Stimulated activated CD4-positive, alpha-beta T cell treated with anti-CD3 and anti-CD28 coated beads, TNF-alpha, amount 100 ng/mL, for 4 hours (primary cell): Measurements from ENCODE around the gene PRKAA1.

Source experiments
- DNase-seq, 3 experiments: peaks; one replicate each; pipeline ENCODE4 v3.0.0-alpha.2; 2020; ENCODE audit warnings: low read depth in 3 of 3

PRKAA1 gene

DNA sequence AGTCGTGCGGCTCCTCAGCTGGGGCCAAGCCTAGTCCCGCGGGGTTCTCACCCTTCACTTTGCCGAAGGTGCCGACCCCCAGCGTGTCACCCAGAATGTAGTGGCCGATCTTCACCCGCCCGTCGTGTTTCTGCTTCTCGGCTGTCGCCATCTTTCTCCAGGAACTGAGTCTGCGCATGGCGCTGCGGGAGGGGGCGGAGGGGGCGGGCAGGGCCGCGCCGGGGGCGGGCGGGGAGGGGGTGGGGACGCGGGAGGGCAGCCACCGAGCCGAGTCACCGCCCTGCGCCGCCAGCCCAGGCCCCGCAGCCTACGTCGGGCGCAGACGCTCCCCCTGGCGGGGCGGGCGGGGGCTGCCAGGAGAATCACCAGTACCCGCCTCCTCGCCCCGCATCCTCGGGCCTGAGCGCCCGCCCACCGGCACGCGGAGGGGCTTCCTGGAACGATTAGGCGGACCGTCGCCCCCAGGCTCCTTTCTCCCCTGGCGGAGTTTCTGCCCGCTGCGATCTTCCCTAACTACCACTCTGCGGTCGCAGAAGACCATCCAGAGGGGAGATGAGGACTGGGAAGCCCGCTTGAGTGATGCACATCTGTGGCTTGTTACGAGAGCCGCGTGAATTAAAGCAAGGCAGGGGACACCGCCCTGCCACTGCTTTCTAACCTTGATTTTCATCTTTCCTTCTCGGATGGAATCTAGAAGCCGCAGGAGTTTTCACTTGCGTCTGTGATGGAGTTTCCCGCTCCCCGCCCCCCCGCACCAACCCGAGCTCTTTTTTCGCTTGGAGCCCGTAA is at the start of gene PRKAA1:
Gene PRKAA1, minus strand, starts transcription at position 363 of the 789 bp plus-strand sequence. Its CDS starts 185 bp downstream, at position 178.
- peak; percentile 72 to 86 (median 81) for DNase-seq

DNA sequence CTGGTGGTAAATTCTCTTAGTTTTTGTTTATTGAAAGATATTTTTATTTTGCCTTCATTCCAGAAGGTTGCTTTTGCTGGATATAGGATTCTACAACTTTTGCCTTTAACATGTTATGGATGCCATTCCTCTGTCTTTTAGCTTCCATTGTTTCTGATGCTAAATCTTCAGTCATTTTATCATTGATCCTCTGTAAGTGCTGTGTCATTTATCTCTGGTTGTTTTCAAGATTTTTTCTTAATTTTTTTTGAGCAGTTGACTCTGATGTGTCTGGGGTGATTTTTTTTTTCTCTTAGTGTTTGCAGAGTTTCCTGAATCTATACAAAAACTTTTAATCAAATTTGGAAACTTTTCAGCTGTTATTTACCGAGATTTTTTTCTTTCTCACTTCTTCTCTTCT is 49.4 kb upstream of the PRKAA1 start:
- DNase-seq: no peak

DNA sequence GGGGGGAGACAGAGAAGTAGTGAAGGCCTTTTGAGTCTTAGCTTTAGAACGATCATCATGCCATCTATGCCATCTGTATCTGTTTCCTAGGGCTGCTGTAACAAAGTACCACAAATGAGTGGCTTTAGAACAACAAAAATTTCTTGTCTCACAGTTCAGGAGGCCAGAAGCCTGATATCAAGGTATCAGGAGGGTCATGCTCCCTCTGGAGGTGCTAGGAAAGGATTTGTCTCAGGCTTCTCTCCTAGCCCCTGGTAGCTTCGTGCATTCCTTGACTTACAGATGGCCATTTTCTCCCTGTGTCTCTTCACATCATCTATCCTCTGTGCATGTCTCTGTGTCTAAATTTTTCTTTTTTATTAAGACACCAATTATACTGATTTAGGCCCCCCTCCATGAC is 48.2 kb upstream of the PRKAA1 start:
- no peak for DNase-seq

DNA sequence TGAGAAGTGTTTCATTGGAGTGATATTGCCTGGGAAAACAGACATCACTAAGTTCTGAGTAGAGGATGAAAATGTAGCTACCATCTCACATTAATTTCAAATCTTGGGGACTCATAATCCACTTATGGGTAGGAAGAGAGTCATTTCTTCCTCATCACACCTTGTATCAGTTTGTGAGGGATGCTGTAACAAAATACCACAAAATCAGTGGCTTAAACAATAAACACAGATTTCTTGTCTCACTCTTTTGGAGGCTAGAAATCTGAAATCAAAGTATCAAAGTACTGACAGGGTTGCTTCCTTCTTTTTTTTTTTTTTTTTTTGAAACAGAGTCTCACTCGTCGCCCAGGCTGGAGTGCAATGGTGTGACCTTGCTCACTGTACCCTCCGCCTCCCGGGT is 46.4 kb upstream of the PRKAA1 start:
- no peak for DNase-seq

DNA sequence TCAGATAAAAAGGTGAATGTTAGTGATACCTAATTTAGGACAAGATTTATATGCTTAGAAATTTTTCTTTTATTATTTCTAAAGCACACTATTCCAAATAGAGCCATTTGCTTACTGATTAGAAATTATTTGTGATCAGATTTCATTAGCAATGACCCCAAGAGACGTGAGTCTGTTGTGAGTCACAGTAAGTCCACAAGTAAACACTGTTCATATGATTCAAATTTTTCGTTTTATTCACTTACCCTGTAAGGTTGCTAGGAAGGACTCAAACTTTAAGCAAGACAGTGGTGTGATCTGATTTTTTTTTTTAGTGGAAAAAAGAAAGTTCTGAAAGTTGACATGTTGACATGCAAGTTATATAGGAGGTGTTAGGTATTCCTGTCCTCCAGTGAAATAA is 44.2 kb upstream of the PRKAA1 start:
- no peak for DNase-seq

DNA sequence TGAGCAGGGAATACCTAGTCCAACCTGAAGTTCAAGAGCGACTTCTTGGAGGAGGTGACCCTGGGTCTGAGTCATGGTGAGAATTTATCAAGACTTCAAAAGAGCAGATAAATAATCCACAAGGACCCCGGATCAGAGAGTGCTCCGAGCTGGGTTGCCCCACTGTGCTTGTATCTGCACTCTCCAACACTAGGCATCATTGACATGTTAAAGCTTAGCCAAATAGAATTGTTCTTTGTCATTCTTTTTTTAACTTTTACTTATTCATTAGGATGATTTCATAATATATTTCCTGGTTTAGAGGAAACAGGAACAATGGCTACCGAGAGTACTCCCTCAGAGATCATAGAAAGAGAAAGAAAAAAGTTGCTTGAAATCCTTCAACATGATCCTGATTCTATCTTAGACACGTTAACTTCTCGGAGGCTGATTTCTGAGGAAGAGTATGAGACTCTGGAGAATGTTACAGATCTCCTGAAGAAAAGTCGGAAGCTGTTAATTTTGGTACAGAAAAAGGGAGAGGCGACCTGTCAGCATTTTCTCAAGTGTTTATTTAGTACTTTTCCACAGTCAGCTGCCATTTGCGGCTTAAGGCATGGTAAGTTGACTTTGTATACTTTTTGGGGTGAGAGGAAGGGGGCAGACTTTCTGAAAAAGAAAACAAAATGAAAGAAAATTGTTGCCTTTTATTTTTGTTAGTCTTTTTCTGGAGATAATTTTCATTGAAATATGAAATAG is 43.1 kb upstream of the PRKAA1 start, which contains the start of gene CARD6:
Gene CARD6, plus strand, starts transcription at position 300 of the 738 bp plus-strand sequence. Its CDS starts 16 bp downstream, at position 316.
- DNase-seq: no peak

DNA sequence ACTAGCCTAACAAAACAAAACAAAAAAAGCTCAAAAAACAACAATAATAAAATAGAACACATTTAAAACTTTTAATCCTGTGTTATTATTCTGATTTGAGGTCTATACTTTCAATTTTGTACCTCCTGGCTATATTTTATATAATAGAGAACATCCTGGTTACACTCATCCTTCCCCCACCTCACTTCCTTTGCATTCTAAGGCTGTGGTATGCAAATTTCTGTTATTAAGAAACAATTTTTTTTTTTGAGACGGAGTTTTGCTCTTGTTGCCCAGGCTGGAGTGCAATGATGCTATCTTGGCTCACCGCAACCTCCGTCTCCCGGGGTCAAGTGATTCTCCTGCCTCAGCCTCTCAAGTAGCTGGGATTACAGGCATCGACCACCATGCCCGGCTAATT is 39.9 kb upstream of the PRKAA1 start:
- no peak for DNase-seq

DNA sequence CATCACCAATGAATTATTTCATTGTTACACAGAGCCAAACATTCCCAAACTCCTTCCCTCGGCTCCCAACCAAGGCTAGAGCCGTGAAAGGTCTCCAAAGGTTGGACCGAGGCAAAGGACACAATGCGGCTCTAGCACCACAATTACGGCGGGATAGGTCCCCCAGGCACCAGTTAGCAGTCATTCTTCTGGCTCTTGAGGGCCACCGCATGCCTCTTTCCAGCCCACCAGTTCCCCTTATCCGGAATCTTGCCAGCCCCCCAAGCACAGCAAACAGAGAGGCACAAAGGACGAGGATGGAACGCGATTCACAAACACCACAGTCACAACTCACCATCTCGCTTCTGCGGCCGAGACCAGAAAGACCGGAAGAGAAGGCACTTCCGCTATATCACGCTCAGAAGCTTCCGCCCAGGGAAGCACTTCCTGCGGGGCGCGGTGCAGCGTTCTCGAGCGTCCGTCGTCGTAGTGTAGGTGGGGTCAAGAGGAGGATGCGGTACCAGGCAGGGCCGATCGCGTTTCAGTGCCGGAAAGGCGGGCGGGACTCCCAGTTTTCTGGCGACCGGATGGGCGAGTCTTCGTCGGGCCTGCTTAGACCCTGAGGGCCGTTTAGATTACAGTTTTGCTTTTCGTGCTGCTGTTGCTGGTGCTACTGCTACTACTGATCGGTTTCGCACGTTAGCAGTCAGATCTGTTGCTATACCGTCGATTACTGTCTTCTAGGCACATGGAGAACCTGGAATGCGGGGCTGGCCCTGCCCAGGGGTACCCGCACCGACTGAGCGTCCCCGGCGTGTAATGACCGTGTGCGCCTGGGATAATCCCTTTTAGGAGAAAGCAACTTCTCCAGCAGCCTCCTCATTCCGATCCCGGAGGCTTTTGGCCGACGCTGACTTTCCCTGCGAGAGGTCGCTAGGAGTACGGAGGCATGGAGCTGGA is 36.9 kb upstream of the PRKAA1 start, which contains the start of gene RPL37:
Gene RPL37, minus strand, starts transcription at position 374 of the 939 bp plus-strand sequence. Its CDS starts 37 bp downstream, at position 337.
- DNase-seq: peak; percentile 71 to 83 (median 82)

DNA sequence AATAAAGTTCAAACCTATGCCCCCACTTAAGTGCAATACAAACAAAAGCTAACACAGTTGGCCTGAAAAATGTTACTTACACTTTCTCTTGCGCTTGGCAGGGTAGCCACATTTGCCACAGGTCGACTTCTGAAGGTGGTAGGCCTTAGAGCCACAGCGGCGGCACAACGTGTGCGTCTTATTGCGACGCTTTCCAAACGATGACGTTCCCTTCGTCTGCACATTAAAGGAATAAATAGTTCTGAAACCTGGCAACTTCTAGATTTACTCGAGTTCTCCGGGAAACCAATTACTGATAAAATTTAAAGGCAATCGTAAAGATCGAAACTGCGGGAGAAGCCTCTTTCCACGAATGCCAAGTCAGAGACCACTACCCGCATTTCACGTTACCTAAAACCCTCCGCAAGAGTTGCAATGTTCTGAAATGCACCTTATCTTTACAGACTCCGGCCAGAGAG is 36.2 kb upstream of the PRKAA1 start:
- peak in 1 of 3 experiments; percentile 8 for DNase-seq

DNA sequence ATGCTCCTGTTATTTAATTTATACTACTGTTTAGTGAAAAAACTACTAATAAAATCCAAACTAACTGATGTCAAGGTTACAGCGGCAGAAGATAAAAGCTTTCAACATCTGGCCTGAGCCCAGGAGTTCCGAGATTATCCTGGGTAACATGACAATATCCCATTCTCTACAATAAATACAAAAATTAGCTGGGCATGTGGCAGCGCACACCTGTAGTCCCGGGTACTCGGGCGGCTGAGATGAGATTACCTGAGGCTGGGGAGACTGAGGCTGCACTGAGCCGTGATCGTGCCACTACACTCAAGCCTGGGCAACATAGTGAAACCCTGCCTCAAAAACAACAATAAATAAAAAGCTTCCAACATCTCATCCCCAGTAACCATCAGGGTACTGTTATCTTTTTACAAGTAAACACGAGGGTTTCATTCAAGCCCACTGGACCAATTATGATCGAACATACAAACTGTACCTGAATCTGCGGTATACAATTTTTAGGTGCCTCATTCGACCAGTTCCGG is 35.6 kb upstream of the PRKAA1 start:
- DNase-seq: no peak

DNA sequence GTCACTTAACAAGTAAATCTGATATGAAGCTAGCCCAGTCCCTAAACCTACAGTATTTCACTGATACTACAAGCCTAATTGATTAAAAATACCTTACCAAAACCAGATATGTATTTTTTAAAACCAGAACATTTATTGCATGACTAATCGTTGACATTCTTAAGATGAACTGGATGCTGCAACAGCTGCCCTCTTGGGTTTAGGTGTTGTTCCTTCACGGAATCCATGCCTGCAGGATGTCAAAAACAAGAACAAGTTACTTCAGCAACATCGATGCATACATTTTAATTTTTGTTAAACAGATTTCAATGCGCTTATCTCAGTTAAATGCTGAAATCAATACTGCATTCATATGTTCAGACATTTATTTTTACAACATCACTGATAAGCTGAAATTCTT is 34.2 kb upstream of the PRKAA1 start:
- DNase-seq: no peak

DNA sequence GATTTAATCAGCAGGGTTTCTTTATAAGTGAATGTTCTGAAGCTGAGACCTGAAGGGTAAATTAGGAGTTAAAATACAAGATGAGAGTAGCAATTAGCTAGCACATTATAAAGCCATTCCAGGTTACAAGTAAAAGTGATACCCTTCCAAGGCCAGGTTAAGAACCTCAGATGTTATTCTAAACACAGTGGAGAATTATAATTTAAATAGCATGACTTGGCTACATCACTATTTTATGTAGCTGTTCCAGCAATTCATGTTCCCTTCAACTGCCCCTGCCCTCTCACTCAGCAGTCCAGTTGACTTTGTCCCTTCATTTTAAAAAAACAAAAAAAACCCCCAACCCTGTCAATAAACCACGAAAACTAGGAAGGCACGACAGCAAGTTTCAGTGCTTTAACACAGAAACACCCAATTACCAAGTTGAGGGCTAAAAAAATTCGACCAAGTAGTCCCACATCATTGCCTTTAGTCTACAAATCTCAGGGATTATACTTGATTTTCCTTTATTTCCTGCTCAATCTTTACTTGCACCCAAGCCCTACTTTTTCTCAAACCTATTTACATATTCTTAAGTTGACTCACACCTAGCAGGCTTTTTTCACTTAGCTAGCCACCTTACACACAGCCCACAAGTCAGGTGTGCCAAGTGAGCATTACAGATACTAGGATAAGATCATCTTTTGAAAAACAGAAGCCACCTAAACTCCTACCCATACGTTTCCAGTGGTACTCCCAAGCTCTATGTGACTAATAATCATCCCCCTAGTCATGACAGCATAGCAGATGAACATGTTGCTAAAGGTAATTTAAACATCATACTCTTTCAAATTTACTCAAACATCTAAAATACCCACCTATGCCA is 33.4 kb upstream of the PRKAA1 start:
- DNase-seq: no peak

DNA sequence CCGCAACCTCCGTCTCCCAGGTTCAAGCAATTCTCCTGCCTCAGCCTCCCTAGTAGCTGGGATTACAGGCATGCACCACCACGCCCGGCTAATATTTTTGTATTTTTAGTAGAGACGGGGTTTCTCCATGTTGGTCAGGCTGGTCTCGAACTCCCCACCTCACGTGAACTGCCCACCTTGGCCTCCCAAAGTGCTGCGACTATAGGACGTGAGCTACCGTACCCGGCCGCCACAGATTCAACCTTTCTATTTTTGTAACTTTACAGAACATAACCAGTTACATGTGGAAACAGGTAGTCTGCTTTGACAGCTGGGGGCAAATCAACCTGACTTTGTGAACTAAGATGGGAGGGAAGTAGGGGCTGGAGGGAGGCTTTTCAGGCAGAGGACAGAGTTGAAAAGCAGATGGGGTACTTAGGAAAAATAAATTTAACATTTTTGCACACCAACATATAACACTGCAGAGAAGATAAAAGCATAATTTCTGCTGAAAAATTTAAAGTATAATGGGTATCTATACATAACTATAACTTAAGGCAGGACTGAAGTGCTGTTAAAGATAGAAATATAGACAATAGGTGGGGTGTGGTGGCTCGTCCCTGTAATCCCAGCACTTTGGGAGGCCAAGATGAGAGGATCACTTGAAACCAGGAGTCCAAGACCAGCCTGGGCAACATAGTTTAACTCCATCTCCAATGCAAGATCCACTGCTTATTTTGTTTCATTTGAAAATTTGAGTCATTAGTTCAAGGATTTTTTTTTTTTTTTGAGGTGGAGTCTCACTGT is 31.8 kb upstream of the PRKAA1 start:
- DNase-seq: no peak

DNA sequence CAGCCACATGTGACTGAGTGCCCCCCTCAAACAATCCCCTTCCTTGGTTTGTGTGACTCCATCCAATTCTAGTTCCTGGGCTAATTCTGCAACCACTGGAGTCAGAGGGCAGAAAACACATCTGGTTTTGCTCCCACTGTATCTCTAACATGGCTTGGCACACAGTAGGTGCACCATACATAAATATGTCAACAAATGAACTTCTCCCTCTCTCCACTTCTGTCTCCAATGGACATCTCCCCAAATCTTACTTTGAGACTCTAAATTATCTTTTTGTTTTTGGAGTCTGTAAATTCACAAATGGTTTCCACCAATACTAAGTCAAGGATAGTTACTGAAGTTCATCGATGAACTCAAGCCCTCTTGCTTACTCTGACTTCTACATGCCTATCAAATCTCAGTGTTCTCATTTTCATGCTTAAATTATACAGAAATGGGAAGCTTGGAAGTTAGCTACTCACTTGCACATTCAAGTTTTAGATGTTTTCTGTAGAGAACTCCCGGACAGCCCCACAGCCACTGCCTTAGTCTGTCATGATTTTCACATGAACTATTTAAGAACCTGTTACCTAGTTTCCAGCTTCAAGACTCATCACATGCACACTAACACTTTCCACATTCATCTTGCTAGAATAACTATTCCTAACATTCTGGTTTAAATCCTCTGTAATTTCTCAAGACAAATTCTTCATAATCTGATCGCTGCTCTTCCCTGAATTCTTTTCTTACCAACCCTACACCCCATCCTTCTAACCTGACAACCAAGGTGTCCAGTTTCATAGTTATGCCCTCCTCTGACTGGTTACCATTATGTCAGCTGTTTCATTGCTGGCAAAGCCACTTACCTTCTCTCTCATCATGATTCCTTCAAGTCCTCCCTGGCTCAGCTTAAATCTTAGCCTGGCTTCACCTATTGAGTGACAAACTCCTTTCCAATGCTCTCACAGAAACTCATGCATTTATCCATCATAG is 30.8 kb upstream of the PRKAA1 start:
- no peak for DNase-seq

DNA sequence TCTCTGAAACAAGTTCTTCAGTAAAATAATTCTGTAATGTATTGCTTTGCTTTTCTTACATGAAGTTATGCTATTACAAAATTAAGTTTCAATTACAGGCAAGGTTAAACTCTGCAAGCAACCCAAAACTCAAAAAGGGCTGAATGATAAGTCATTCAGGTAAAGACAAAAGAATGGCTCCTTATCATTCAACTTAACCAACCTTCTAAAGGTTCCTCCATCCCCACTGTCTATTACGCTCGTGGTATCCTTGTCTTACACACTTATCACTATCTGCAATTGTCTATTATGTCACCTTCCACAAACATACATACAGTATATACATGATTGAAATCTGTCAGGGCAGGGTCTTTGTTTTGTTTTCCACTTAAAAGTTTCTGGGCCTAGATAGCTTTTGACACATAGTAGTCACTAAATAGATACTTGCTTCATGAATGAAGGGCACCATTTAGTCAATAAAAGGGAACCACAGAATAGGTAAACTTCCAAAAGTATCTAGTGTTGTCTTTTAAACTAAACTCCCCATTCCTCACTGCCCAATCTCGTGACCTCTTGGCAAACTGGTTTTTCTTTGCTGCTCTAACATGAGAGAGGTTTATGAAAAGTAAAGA is 30.0 kb upstream of the PRKAA1 start:
- DNase-seq: no peak

DNA sequence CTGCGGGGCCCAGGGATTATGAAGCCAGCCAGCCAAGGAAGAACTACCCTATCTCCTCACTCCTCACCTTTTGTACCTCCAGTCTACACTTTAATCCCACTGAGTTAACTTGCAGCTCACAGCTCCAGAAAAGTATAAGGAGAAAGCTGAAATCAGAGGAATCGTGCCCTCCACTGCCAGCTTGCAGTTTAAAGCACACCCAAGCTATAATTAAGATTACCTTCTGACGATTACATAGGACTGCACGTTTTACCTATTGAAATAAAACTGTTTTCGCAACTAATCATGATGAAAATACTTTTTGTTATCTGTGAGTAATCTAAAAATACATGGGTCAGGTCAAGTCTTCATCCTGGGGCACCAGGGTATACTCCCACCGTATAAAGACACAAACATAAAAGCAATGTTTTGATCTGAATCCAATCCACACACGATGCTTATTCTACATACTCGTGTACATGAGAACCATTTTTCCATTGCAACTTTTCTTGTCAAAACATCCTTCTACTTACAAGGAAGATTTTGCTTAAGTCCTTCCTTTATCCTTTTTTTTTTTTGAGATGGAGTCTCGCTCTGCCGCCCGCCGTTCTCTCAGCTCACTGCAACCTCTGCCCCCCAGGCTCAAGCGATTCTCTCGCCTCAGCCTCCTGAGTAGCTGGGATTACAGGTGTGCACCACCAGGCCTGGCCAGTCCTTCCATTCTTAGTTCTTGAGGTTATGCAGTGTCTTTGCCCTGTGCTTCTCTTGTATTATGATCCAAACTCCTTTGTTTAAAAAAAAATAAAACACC is 29.2 kb upstream of the PRKAA1 start:
- DNase-seq: no peak
